H9 (cell line): Measurements from ENCODE around the gene POMGNT1. TPM values are rescaled to one million over a fixed set of nuclear protein-coding genes. Genes with fewer than 3 reads are reported as not detected.

Source experiments
- DNase-seq: peaks from one replicate; pipeline ENCODE4 v3.0.0-alpha.2; 2017
- H2AFZ ChIP-seq: one replicate; pipeline ENCODE4 v1.6.1; 2013; ENCODE audit warnings: mild to moderate bottlenecking, low read length, control low read depth, moderate library complexity
- H2AK5ac ChIP-seq: 2 replicates; pipeline ENCODE4 v1.6.1; 2013; ENCODE audit warnings: low read length, control low read depth, mixed read lengths; ENCODE audit not compliant: insufficient read length
- H2BK120ac ChIP-seq: one replicate; pipeline ENCODE4 v1.6.1; 2013; ENCODE audit warnings: low read depth, mild to moderate bottlenecking, low read length, control low read depth, inconsistent platforms; ENCODE audit not compliant: poor library complexity, severe bottlenecking
- H2BK12ac ChIP-seq: 2 replicates; pipeline ENCODE4 v1.6.1; 2013; ENCODE audit warnings: low read length, control low read depth, mixed read lengths, low read depth; ENCODE audit not compliant: insufficient read length
- H2BK15ac ChIP-seq: 2 replicates; pipeline ENCODE4 v1.6.1; 2013; ENCODE audit warnings: low read depth, low read length, control low read depth
- H2BK20ac ChIP-seq: one replicate; pipeline ENCODE4 v1.6.1; 2013; ENCODE audit warnings: low read depth, mild to moderate bottlenecking, low read length, control low read depth, inconsistent platforms; ENCODE audit not compliant: poor library complexity, severe bottlenecking
- H2BK5ac ChIP-seq: 2 replicates; pipeline ENCODE4 v1.6.1; 2013; ENCODE audit warnings: low read length, control low read depth, mixed read lengths; ENCODE audit not compliant: insufficient read length
- H3K14ac ChIP-seq: 2 replicates; pipeline ENCODE4 v1.6.1; 2013; ENCODE audit warnings: low read length, control low read depth; ENCODE audit not compliant: insufficient read depth
- H3K18ac ChIP-seq: 2 replicates; pipeline ENCODE4 v1.6.1; 2013; ENCODE audit warnings: low read depth, mild to moderate bottlenecking, mixed read lengths, low read length, control low read depth; ENCODE audit not compliant: insufficient read length
- H3K23ac ChIP-seq: 2 replicates; pipeline ENCODE4 v1.6.1; 2013; ENCODE audit warnings: low read length, control low read depth, mixed read lengths, low read depth; ENCODE audit not compliant: insufficient read length
- H3K23me2 ChIP-seq: 2 replicates; pipeline ENCODE4 v1.6.1; 2013; ENCODE audit warnings: low read depth, mild to moderate bottlenecking, mixed read lengths, low read length, control low read depth; ENCODE audit not compliant: insufficient read length, poor library complexity, severe bottlenecking
- H3K27ac ChIP-seq: 2 replicates; pipeline ENCODE4 v1.5.1; 2013; ENCODE audit warnings: low read length, control low read depth, mixed read lengths, low read depth; ENCODE audit not compliant: insufficient read length
- H3K27me3 ChIP-seq: 2 replicates; pipeline ENCODE4 v1.6.1; 2013; ENCODE audit warnings: low read length, control low read depth, inconsistent platforms; ENCODE audit not compliant: insufficient read depth
- H3K4ac ChIP-seq: 2 replicates; pipeline ENCODE4 v1.6.1; 2013; ENCODE audit warnings: low read depth, mild to moderate bottlenecking, control low read depth, inconsistent platforms, low read length, moderate library complexity
- H3K4me1 ChIP-seq: 2 replicates; pipeline ENCODE4 v1.6.1; 2013; ENCODE audit warnings: low read length, control low read depth, inconsistent platforms; ENCODE audit not compliant: insufficient read depth
- H3K4me2 ChIP-seq: 2 replicates; pipeline ENCODE4 v1.6.1; 2013; ENCODE audit warnings: low read length, control low read depth, mixed read lengths; ENCODE audit not compliant: insufficient read length, insufficient read depth
- H3K56ac ChIP-seq: 2 replicates; pipeline ENCODE4 v1.6.1; 2013; ENCODE audit warnings: low read depth, mild to moderate bottlenecking, mixed read lengths, low read length, control low read depth; ENCODE audit not compliant: insufficient read length
- H3K79me1 ChIP-seq: 2 replicates; pipeline ENCODE4 v1.6.1; 2013; ENCODE audit warnings: low read depth, mild to moderate bottlenecking, moderate library complexity, low read length, control low read depth, inconsistent platforms; ENCODE audit not compliant: insufficient read depth, poor library complexity, severe bottlenecking
- H3K79me2 ChIP-seq: 2 replicates; pipeline ENCODE4 v1.6.1; 2013; ENCODE audit warnings: low read length, control low read depth, inconsistent platforms; ENCODE audit not compliant: insufficient read depth
- H3K9ac ChIP-seq: 2 replicates; pipeline ENCODE4 v1.6.1; 2013; ENCODE audit warnings: low read length, control low read depth, mixed read lengths; ENCODE audit not compliant: insufficient read length; ENCODE audit errors: extremely low read depth
- H3K9me3 ChIP-seq: one replicate; pipeline ENCODE4 v1.6.1; 2013; ENCODE audit warnings: low read depth, low read length, inconsistent platforms; ENCODE audit not compliant: control insufficient read depth
- H3T11ph ChIP-seq: one replicate; pipeline ENCODE4 v1.6.1; 2013; ENCODE audit warnings: mild to moderate bottlenecking, low read length, control low read depth, inconsistent platforms
- H4K20me1 ChIP-seq: one replicate; pipeline ENCODE4 v1.6.1; 2013; ENCODE audit not compliant: control insufficient read depth, insufficient read length, insufficient read depth
- H4K5ac ChIP-seq: 2 replicates; pipeline ENCODE4 v1.6.1; 2013; ENCODE audit warnings: low read depth, mild to moderate bottlenecking, mixed read lengths, low read length, control low read depth; ENCODE audit not compliant: insufficient read length
- H4K8ac ChIP-seq: replicated peaks from 2 replicates; pipeline ENCODE4 v1.6.1; 2013; ENCODE audit warnings: low read length, control low read depth, mixed read lengths, low read depth; ENCODE audit not compliant: insufficient read length
- H4K91ac ChIP-seq: 2 replicates; pipeline ENCODE4 v1.6.1; 2013; ENCODE audit warnings: low read depth, mild to moderate bottlenecking, moderate library complexity, mixed read lengths, low read length, control low read depth; ENCODE audit not compliant: insufficient read length
- H3K27ac Mint-ChIP-seq, 3 experiments: 2 replicates in 2 of 3; 3 replicates in 1 of 3; pipeline ENCODE4 v1.8.0; 2020 to 2021; ENCODE audit warnings: mixed read lengths in 3 of 3, mild to moderate bottlenecking in 1 of 3, moderate library complexity in 1 of 3
- H3K27me3 Mint-ChIP-seq: 2 replicates; pipeline ENCODE4 v1.8.0; 2021; ENCODE audit warnings: low read depth, mild to moderate bottlenecking, moderate library complexity, mixed read lengths
- H3K36me3 Mint-ChIP-seq, 3 experiments: 2 replicates in 2 of 3; 3 replicates in 1 of 3; pipeline ENCODE4 v1.8.0; 2020 to 2021; ENCODE audit warnings: low read depth in 3 of 3, mixed read lengths in 3 of 3; ENCODE audit not compliant: insufficient read depth in 1 of 3
- H3K4me1 Mint-ChIP-seq, 2 experiments: 2 replicates each; pipeline ENCODE4 v1.8.0; 2020; ENCODE audit warnings: mixed read lengths in 2 of 2
- H3K4me3 Mint-ChIP-seq, 2 experiments: 2 replicates in 1 of 2; 3 replicates in 1 of 2; pipeline ENCODE4 v1.8.0; 2020 to 2021; ENCODE audit warnings: mild to moderate bottlenecking in 2 of 2, mixed read lengths in 2 of 2, moderate library complexity in 1 of 2
- H3K9me3 Mint-ChIP-seq, 2 experiments: 2 replicates in 1 of 2; 3 replicates in 1 of 2; pipeline ENCODE4 v1.8.0; 2020; ENCODE audit warnings: mild to moderate bottlenecking in 2 of 2, mixed read lengths in 2 of 2, moderate library complexity in 1 of 2
- CTCF ChIP-seq: fragments of 200-600 bp; sonication (generic); conservative IDR thresholded peaks from 3 replicates; pipeline ENCODE4 v1.8.0; 2021; ENCODE audit warnings: antibody characterized with exemption, mild to moderate bottlenecking
- WGBS: extraction: QIAGEN DNeasy Blood & Tissue Kit; methylation state at CpG from one replicate; pipeline ENCODE4 v1.1.7; 2013; ENCODE audit warnings: missing lambda C conversion rate, low lambda C conversion rate, mixed read lengths; ENCODE audit not compliant: insufficient read length; ENCODE audit errors: extremely low coverage; 5-methylcytosine and 5-hydroxymethylcytosine counted together
- total RNA-seq: library from RNA; stranded (reverse); gene quantifications from 2 replicates; pipeline ENCODE4 v1.2.1, GENCODE V29; 2021

The POMGNT1 gene
- total RNA-seq, 1 experiment from 2014 or later: 62.6 TPM

DNA sequence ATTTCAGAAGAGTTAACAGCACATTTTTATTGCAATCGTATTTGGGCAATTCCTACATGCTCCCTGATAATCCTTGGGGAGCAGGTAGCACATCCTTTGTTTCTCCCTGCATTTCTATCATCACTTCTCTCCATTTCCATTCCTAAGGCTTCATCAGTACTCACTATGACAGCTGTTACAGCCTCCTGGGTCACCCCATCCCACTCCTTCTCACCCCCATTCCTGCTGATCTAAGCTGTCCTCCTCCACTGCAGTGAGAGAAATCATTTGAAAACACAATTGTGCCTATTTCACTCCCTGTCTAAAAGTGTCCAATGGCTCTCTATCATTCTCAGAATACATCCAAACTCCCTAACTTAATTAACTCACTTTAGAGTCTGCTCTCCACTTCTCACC lies 40.3 kb downstream of the POMGNT1 start:
- Mint-ChIP-seq H3K27me3 (no peaks in the 10 kb centered on the region), H3K4me3 (no peak overlapping the region), H3K27ac (no peak overlapping the region), H3K4me1 (no peaks in the 10 kb centered on the region), H3K9me3 (no peaks in the 10 kb centered on the region), H3K36me3 (no peaks in the 10 kb centered on the region; a peak in 1 of 7 replicates)
- Histone ChIP-seq H3K27ac (no peak overlapping the region), H3K9ac (no peak overlapping the region), H3K23me2 (no peaks in the 10 kb centered on the region), H3K4me1 (no peaks in the 10 kb centered on the region), H2AK5ac (no peak overlapping the region), H2BK12ac (no peak overlapping the region), H2AFZ (no peak overlapping the region), H2BK15ac (no peak overlapping the region), H3K4ac (no peak overlapping the region), H3K14ac (no peak overlapping the region), H3K4me2 (no peak overlapping the region), H4K8ac (no peak overlapping the region), H3K9me3 (no peaks in the 10 kb centered on the region), H3K79me2 (no peaks in the 10 kb centered on the region), H4K5ac (no peak overlapping the region), H4K91ac (no peak overlapping the region), H4K20me1 (no peaks in the 10 kb centered on the region), H2BK5ac (no peak overlapping the region), H3K27me3 (no peaks in the 10 kb centered on the region), H3K79me1 (no peaks in the 10 kb centered on the region), H3K18ac (no peak overlapping the region), H2BK120ac (no peak overlapping the region), H3T11ph (no peak overlapping the region), H2BK20ac (no peak overlapping the region), H3K56ac (no peak overlapping the region), H3K23ac (no peak overlapping the region)
- no peak for DNase-seq
- TF ChIP-seq CTCF: no peak
- no CpG with 5 or more reads among the region's 1 CpG for WGBS
